Raji (cell line): ENCODE data around the gene ANO5.

ENCODE experiments used
- POLR2A ChIP-seq: IDR thresholded peaks from 2 replicates; pipeline ENCODE4 v1.6.1; 2011; ENCODE audit warnings: low read depth, low read length, control low read depth; ENCODE audit not compliant: insufficient read depth

ANO5 gene

GRCh38 chr11:22256876-22257275, 64.0 kb downstream of the ANO5 start:
- no peak for TF ChIP-seq POLR2A

GRCh38 chr11:22263613-22264012, 70.7 kb downstream of the ANO5 start:
- no peak for TF ChIP-seq POLR2A

- no peak for TF ChIP-seq POLR2A
Measured at GRCh38 chr11:22273781-22274180, 80.9 kb downstream of the ANO5 start.

- no peak for TF ChIP-seq POLR2A
Measured at GRCh38 chr11:22275600-22275999, 82.7 kb downstream of the ANO5 start.

GRCh38 chr11:22276535-22276934, 83.7 kb downstream of the ANO5 start:
- TF ChIP-seq POLR2A: no peak

GRCh38 chr11:22302368-22302767, 109.5 kb downstream of the ANO5 start:
- TF ChIP-seq POLR2A: no peak

- TF ChIP-seq POLR2A: no peak
Measured at GRCh38 chr11:22304337-22304961, 111.6 kb downstream of the ANO5 start.

- TF ChIP-seq POLR2A: no peak
Measured at GRCh38 chr11:22317656-22318055, 124.8 kb downstream of the ANO5 start.

- TF ChIP-seq POLR2A: no peak
Measured at GRCh38 chr11:22331771-22332170, 138.9 kb downstream of the ANO5 start.
